Suprapubic skin (tissue), 3 donors: ENCODE data around the gene KAT2B.

Experiments used
- CTCF ChIP-seq, 2 donors: fragments of 200-600 bp in 1 of 2; fragments of 450-650 bp in 1 of 2; sonication (generic) in 1 of 2; IDR thresholded peaks; one replicate each; pipeline ENCODE4 v1.5.1; 2016 to 2019; ENCODE audit warnings: antibody characterized with exemption in 2 of 2, mild to moderate bottlenecking in 1 of 2, moderate library complexity in 1 of 2
- POLR2AphosphoS5 ChIP-seq, 3 donors: sonication (generic); formaldehyde crosslinking; IDR thresholded peaks; one replicate each; pipeline ENCODE4 v1.6.1; 2017; ENCODE audit warnings: antibody characterized with exemption in 3 of 3

DNA sequence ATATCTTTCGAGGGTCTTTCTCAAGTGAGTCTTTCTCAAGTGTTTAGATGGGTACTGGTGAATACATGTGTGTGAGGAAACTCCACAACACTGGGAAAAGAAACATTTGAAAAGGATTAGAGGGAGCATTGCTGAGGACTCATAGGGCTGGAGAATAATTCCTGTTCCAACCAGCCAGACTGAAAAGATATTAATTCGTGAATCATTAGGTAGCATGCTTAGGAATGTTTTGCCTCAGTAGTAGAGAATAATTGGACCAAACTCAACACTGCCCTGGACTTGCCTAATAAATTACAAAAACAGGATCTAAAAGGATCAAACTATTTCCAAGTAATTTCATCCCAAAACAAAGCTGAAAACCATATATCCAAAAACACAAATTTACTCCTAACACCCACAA lies 45.5 kb upstream of the KAT2B start:
- TF ChIP-seq CTCF (IDR thresholded peaks at IDR 0.05) (no peak), POLR2AphosphoS5 (IDR thresholded peaks at IDR 0.05) (no peak)
